HG02884 (cell line): ENCODE measurements around the gene ZNF8.
"Not testable (repeated sequence)": the region's sequence is repeated elsewhere in the genome, so short reads cannot be mapped to it uniquely, and the experiment has no call there.

Source experiments
- ATAC-seq: cut with Tn5 transposase; IDR thresholded peaks from one replicate; pipeline ENCODE4 v1.9.1; 2021; ENCODE audit warnings: mild to moderate bottlenecking, moderate library complexity; ENCODE audit not compliant: unreplicated experiment

ZNF8 gene

GRCh38 chr19:58334691-58335249 is 56.0 kb downstream of the ZNF8 start:
- no peak for ATAC-seq

- ATAC-seq, result no peak
Measured at GRCh38 chr19:58335630-58336029, 56.9 kb downstream of the ZNF8 start.

- no peak for ATAC-seq
Measured at GRCh38 chr19:58336216-58336615, 57.5 kb downstream of the ZNF8 start.

GRCh38 chr19:58336820-58337219 is 58.1 kb downstream of the ZNF8 start:
- ATAC-seq, result no peak

- ATAC-seq, result no peak
Measured at GRCh38 chr19:58338336-58338735, 59.6 kb downstream of the ZNF8 start.

GRCh38 chr19:58338825-58339558 is 60.2 kb downstream of the ZNF8 start:
- ATAC-seq, result no peak

GRCh38 chr19:58345558-58345957 is 66.8 kb downstream of the ZNF8 start:
- ATAC-seq, result no peak

- peak; percentile 64 for ATAC-seq
Measured at GRCh38 chr19:58346961-58347929, 68.5 kb downstream of the ZNF8 start.

GRCh38 chr19:58348080-58348479 is 69.3 kb downstream of the ZNF8 start:
- ATAC-seq, result not testable (repeated sequence)

GRCh38 chr19:58349590-58349989 is 70.8 kb downstream of the ZNF8 start:
- ATAC-seq, result no peak

- ATAC-seq, result no peak
Measured at GRCh38 chr19:58350001-58350861, 71.5 kb downstream of the ZNF8 start.

GRCh38 chr19:58350871-58351557 is 72.3 kb downstream of the ZNF8 start:
- ATAC-seq, result no peak

GRCh38 chr19:58351558-58351878 is 72.8 kb downstream of the ZNF8 start:
- no peak for ATAC-seq

- no peak for ATAC-seq
Measured at GRCh38 chr19:58351990-58352755, 73.4 kb downstream of the ZNF8 start.
